ENCODE measurements around the gene PAX5.

DNA sequence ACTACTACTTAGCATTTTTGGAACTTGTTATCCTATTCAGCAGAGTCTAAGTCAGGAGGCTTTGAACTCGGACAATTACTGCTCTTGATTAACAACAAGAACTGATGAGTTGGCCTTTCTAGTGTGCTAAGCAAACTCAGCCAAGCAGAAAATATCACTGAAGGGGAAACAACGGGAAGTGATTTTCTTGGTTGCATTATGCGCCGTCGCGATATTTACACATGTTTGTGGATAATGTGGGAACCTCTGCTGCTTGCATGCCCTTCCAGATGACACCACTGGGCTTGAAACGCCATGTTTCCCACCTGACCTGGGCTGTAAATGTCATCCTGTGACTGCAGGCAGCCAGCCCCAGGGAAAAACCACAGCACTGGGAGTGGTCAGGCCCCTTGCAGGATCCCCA is 205.5 kb downstream of the PAX5 start:
- TF ChIP-seq, protein P1, sequence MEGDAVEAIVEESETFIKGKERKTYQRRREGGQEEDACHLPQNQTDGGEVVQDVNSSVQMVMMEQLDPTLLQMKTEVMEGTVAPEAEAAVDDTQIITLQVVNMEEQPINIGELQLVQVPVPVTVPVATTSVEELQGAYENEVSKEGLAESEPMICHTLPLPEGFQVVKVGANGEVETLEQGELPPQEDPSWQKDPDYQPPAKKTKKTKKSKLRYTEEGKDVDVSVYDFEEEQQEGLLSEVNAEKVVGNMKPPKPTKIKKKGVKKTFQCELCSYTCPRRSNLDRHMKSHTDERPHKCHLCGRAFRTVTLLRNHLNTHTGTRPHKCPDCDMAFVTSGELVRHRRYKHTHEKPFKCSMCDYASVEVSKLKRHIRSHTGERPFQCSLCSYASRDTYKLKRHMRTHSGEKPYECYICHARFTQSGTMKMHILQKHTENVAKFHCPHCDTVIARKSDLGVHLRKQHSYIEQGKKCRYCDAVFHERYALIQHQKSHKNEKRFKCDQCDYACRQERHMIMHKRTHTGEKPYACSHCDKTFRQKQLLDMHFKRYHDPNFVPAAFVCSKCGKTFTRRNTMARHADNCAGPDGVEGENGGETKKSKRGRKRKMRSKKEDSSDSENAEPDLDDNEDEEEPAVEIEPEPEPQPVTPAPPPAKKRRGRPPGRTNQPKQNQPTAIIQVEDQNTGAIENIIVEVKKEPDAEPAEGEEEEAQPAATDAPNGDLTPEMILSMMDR (IDR thresholded peaks at IDR 0.05): no peak
- TF ChIP-seq POLR2A (IDR thresholded peaks at IDR 0.05): no peak
